ENCODE results near the gene WDFY4. TPM values are rescaled to one million over a fixed set of nuclear protein-coding genes. Genes with fewer than 3 reads are reported as not detected.

The WDFY4 gene
- total RNA-seq, 1 experiment from 2014 or later: not detected

DNA sequence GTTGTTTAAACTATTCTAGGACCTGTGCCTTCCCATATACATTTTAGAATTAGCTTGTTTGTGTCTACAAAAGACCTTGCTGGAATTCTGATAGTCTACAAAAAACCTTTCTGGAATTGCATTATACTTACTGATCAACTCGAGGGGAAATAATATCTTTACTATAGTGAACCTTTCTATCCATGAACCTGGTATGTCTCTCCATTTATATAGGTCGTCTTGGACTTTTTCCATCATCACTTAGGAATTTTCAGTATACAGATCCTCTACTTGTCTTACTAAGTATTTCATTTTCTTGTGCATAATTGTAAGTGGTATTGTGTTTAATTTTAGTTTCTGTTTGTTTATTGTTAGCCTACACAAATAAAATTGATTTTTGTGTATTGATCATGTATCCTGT, 101.1 kb downstream of the WDFY4 start:
- Mint-ChIP-seq H3K4me1 (no peaks in the 10 kb centered on the region), H3K27ac (no peak overlapping the region)

More for the DNA sequence above, 101.1 kb downstream of the WDFY4 start:
- 0 out of 2 replicates have a peak, but pooled peaks cover 2% of the 10 kb centered on the region for H3K27me3 ChIP-seq (ENCODE audit: insufficient read depth, low read length)
- H3K27ac ChIP-seq (ENCODE audit: insufficient read length, low read depth, low read length): no peak overlapping the region
- no peak overlapping the region for H3K23ac ChIP-seq (ENCODE audit: insufficient read length, low read depth, low read length)
- H4K91ac ChIP-seq (ENCODE audit: insufficient read length, low read depth, low read length): no peak overlapping the region
- no CpG with 5 or more reads among the region's 2 CpGs for WGBS (ENCODE audit: extremely low coverage, insufficient read length, low lambda C conversion rate)
- no peaks in the 10 kb centered on the region for H3K9me3 ChIP-seq (ENCODE audit: control insufficient read depth, low read depth, low read length)
- no peaks in the 10 kb centered on the region for H3K36me3 Mint-ChIP-seq (ENCODE audit: insufficient read depth in 1 of 3, low read depth in 3 of 3)
- no peaks in the 10 kb centered on the region for H3K79me2 ChIP-seq (ENCODE audit: insufficient read depth, low read length)
- H3K79me1 ChIP-seq (ENCODE audit: insufficient read depth, low read depth, low read length, poor library complexity, severe bottlenecking): no peaks in the 10 kb centered on the region
- no peak overlapping the region for H2BK12ac ChIP-seq (ENCODE audit: insufficient read length, low read depth, low read length)
- no peak overlapping the region for H3K18ac ChIP-seq (ENCODE audit: insufficient read length, low read depth, low read length)
- H3K14ac ChIP-seq (ENCODE audit: insufficient read depth, low read length): no peak overlapping the region
- no peak overlapping the region for H3K56ac ChIP-seq (ENCODE audit: insufficient read length, low read depth, low read length)
- no peak overlapping the region for H2BK20ac ChIP-seq (ENCODE audit: low read depth, low read length, poor library complexity, severe bottlenecking)
- H3K9me3 Mint-ChIP-seq: no peaks in the 10 kb centered on the region
- no peak for DNase-seq
- H3K9ac ChIP-seq (ENCODE audit: extremely low read depth, insufficient read length, low read length): no peak overlapping the region
- no peak overlapping the region for H2BK15ac ChIP-seq (ENCODE audit: low read depth, low read length)
- TF ChIP-seq, protein P1, sequence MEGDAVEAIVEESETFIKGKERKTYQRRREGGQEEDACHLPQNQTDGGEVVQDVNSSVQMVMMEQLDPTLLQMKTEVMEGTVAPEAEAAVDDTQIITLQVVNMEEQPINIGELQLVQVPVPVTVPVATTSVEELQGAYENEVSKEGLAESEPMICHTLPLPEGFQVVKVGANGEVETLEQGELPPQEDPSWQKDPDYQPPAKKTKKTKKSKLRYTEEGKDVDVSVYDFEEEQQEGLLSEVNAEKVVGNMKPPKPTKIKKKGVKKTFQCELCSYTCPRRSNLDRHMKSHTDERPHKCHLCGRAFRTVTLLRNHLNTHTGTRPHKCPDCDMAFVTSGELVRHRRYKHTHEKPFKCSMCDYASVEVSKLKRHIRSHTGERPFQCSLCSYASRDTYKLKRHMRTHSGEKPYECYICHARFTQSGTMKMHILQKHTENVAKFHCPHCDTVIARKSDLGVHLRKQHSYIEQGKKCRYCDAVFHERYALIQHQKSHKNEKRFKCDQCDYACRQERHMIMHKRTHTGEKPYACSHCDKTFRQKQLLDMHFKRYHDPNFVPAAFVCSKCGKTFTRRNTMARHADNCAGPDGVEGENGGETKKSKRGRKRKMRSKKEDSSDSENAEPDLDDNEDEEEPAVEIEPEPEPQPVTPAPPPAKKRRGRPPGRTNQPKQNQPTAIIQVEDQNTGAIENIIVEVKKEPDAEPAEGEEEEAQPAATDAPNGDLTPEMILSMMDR (conservative IDR thresholded peaks at IDR 0.05): no peak
- no peak overlapping the region for H2BK120ac ChIP-seq (ENCODE audit: low read depth, low read length, poor library complexity, severe bottlenecking)
- H4K8ac ChIP-seq (replicated peaks; ENCODE audit: insufficient read length, low read depth, low read length): no peak overlapping the region
- H3K27me3 Mint-ChIP-seq (ENCODE audit: low read depth): peaks cover 15% of the 10 kb centered on the region
- no peaks in the 10 kb centered on the region for H3K23me2 ChIP-seq (ENCODE audit: insufficient read length, low read depth, low read length, poor library complexity, severe bottlenecking)
- no peak overlapping the region for H2BK5ac ChIP-seq (ENCODE audit: insufficient read length, low read length)
- no peak overlapping the region for H3K4me3 Mint-ChIP-seq
- H3K4me2 ChIP-seq (ENCODE audit: insufficient read depth, insufficient read length, low read length): no peak overlapping the region
- H2AFZ ChIP-seq (ENCODE audit: low read length): no peak overlapping the region
- no peak overlapping the region for H3T11ph ChIP-seq (ENCODE audit: low read length)
- H4K5ac ChIP-seq (ENCODE audit: insufficient read length, low read depth, low read length): no peak overlapping the region
- H3K4me1 ChIP-seq (ENCODE audit: insufficient read depth, low read length): no peaks in the 10 kb centered on the region
- H2AK5ac ChIP-seq (ENCODE audit: insufficient read length, low read length): no peak overlapping the region
- H3K4ac ChIP-seq (ENCODE audit: low read depth, low read length): no peak overlapping the region
- H4K20me1 ChIP-seq (ENCODE audit: control insufficient read depth, insufficient read depth, insufficient read length): no peaks in the 10 kb centered on the region

Data from H9 (cell line).